SK-N-SH treated with all-trans-retinoic acid at 6 μM for 48 hours (cell line): Measurements from ENCODE around the gene BMP10.
A peak's percentile ranks its signal among the peaks of the same experiment; 100 is the strongest.

Experiments used
- ATAC-seq: fragments of 200-7000 bp; cut with Tn5 transposase; 3 replicates; pipeline ENCODE4 v1.9.1; 2020; ENCODE audit warnings: mild to moderate bottlenecking, moderate library complexity
- ARNTL ChIP-seq: fragments of 450-650 bp; formaldehyde crosslinking; IDR thresholded peaks from 2 replicates; pipeline ENCODE4 v1.5.0; 2020; ENCODE audit warnings: low read depth, mild to moderate bottlenecking, moderate library complexity, borderline replicate concordance
- CSDC2 ChIP-seq: fragments of 250-450 bp; sonication (Bioruptor Pico); IDR thresholded peaks from 2 replicates; pipeline ENCODE4 v1.5.0; 2020; ENCODE audit warnings: mild to moderate bottlenecking, moderate library complexity
- ESRRG ChIP-seq: fragments of 250-450 bp; sonication (Bioruptor Pico); IDR thresholded peaks from 2 replicates; pipeline ENCODE4 v1.6.1; 2021; ENCODE audit warnings: mild to moderate bottlenecking
- GLIS3 ChIP-seq: fragments of 250-450 bp; sonication (Bioruptor Pico); IDR thresholded peaks from 2 replicates; pipeline ENCODE4 v1.5.0; 2020; ENCODE audit warnings: mild to moderate bottlenecking, moderate library complexity
- ISL1 ChIP-seq: fragments of 250-450 bp; sonication (Bioruptor Pico); IDR thresholded peaks from 2 replicates; pipeline ENCODE4 v2.1.2; 2022; ENCODE audit warnings: mild to moderate bottlenecking, moderate library complexity
- OSR1 ChIP-seq: fragments of 250-450 bp; sonication (Bioruptor Pico); IDR thresholded peaks from 2 replicates; pipeline ENCODE4 v1.8.0; 2022; ENCODE audit warnings: moderate library complexity, mild to moderate bottlenecking, inconsistent platforms
- PATZ1 ChIP-seq: fragments of 250-450 bp; sonication (Bioruptor Pico); IDR thresholded peaks from 2 replicates; pipeline ENCODE4 v1.8.0; 2020; ENCODE audit warnings: mild to moderate bottlenecking, moderate library complexity, borderline replicate concordance
- POU6F1 ChIP-seq: fragments of 250-450 bp; sonication (Bioruptor Pico); IDR thresholded peaks from 2 replicates; pipeline ENCODE4 v1.8.0; 2021; ENCODE audit warnings: low read depth, mild to moderate bottlenecking, moderate library complexity, borderline replicate concordance
- PPARA ChIP-seq: fragments of 250-450 bp; sonication (Bioruptor Pico); IDR thresholded peaks from 2 replicates; pipeline ENCODE4 v1.5.0; 2020; ENCODE audit warnings: mild to moderate bottlenecking, borderline replicate concordance
- SNAI2 ChIP-seq: fragments of 250-450 bp; sonication (Bioruptor Pico); IDR thresholded peaks from 2 replicates; pipeline ENCODE4 v1.5.0; 2020; ENCODE audit warnings: mild to moderate bottlenecking, moderate library complexity
- TCF4 ChIP-seq: fragments of 250-450 bp; sonication (Bioruptor Pico); IDR thresholded peaks from 2 replicates; pipeline ENCODE4 v1.8.0; 2021; ENCODE audit warnings: mild to moderate bottlenecking, moderate library complexity, borderline replicate concordance
- TOX ChIP-seq: fragments of 250-450 bp; sonication (Bioruptor Pico); IDR thresholded peaks from 2 replicates; pipeline ENCODE4 v1.8.0; 2021; ENCODE audit warnings: mild to moderate bottlenecking, moderate library complexity, borderline replicate concordance
- ZC3H10 ChIP-seq: fragments of 250-450 bp; sonication (Bioruptor Pico); IDR thresholded peaks from 2 replicates; pipeline ENCODE4 v1.5.1; 2021; ENCODE audit warnings: mild to moderate bottlenecking, moderate library complexity
- ZFP30 ChIP-seq: fragments of 450-650 bp; formaldehyde crosslinking; IDR thresholded peaks from 2 replicates; pipeline ENCODE4 v1.5.0; 2022; ENCODE audit warnings: mild to moderate bottlenecking, moderate library complexity
- ZNF565 ChIP-seq: fragments of 450-650 bp; formaldehyde crosslinking; conservative IDR thresholded peaks from 2 replicates; pipeline ENCODE4 v1.5.0; 2020; ENCODE audit warnings: low read depth, mild to moderate bottlenecking, moderate library complexity
- ZNF70 ChIP-seq: fragments of 450-650 bp; formaldehyde crosslinking; IDR thresholded peaks from 2 replicates; pipeline ENCODE4 v1.5.0; 2020; ENCODE audit warnings: mild to moderate bottlenecking, moderate library complexity
- ZNF8 ChIP-seq: fragments of 450-650 bp; formaldehyde crosslinking; IDR thresholded peaks from 2 replicates; pipeline ENCODE4 v1.5.0; 2020; ENCODE audit warnings: mild to moderate bottlenecking, moderate library complexity
- TF ChIP-seq, protein P1 (sequence below): fragments of 250-450 bp; sonication (Bioruptor Pico); IDR thresholded peaks from 2 replicates; pipeline ENCODE4 v1.5.0; 2020; ENCODE audit warnings: mild to moderate bottlenecking, moderate library complexity
- TF ChIP-seq, protein P2 (sequence below): fragments of 250-450 bp; sonication (Bioruptor Pico); IDR thresholded peaks from 2 replicates; pipeline ENCODE4 v1.5.1; 2021; ENCODE audit warnings: mild to moderate bottlenecking, moderate library complexity

BMP10 gene

DNA sequence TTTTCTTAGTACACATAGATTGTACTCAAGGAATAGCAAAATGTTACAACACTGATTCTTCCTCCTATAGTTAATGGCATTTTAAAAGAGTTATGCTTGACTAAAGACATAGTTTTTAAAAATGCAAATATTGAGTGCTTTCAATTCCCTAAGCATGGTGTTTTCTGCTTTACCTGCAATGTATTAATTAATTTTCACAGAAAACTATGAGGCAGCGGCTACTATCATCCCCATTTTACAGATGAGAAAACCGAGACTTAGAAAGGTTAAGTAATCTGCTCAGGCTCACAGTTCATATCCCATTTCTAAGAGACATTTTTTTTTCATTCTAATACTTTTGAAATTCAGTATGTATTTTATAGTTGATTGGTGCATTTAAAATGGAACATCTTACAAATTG, 38.0 kb downstream of the BMP10 start:
- no peak for ATAC-seq
- TF ChIP-seq TOX (CRISPR knock-in tag) (no peak), PATZ1 (CRISPR knock-in tag) (no peak), ZFP30 (CRISPR knock-in tag) (no peak), PPARA (CRISPR knock-in tag) (no peak), POU6F1 (CRISPR knock-in tag) (no peak), CSDC2 (no peak), ZC3H10 (CRISPR knock-in tag) (no peak), ZNF565 (no peak), ESRRG (CRISPR knock-in tag) (no peak), OSR1 (CRISPR knock-in tag) (no peak)
- TF ChIP-seq, protein P1, sequence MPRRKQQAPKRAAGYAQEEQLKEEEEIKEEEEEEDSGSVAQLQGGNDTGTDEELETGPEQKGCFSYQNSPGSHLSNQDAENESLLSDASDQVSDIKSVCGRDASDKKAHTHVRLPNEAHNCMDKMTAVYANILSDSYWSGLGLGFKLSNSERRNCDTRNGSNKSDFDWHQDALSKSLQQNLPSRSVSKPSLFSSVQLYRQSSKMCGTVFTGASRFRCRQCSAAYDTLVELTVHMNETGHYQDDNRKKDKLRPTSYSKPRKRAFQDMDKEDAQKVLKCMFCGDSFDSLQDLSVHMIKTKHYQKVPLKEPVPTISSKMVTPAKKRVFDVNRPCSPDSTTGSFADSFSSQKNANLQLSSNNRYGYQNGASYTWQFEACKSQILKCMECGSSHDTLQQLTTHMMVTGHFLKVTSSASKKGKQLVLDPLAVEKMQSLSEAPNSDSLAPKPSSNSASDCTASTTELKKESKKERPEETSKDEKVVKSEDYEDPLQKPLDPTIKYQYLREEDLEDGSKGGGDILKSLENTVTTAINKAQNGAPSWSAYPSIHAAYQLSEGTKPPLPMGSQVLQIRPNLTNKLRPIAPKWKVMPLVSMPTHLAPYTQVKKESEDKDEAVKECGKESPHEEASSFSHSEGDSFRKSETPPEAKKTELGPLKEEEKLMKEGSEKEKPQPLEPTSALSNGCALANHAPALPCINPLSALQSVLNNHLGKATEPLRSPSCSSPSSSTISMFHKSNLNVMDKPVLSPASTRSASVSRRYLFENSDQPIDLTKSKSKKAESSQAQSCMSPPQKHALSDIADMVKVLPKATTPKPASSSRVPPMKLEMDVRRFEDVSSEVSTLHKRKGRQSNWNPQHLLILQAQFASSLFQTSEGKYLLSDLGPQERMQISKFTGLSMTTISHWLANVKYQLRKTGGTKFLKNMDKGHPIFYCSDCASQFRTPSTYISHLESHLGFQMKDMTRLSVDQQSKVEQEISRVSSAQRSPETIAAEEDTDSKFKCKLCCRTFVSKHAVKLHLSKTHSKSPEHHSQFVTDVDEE = no peak

GRCh38 chr2:68832233-68832869, 38.8 kb downstream of the BMP10 start:
- TF ChIP-seq, protein P1 = no peak
- no peak for TF ChIP-seq PPARA (CRISPR knock-in tag)
- TF ChIP-seq ARNTL = no peak
- no peak for TF ChIP-seq TOX (CRISPR knock-in tag)
- no peak for TF ChIP-seq TCF4 (CRISPR knock-in tag)
- TF ChIP-seq ZNF8 = no peak
- TF ChIP-seq ZNF70 (CRISPR knock-in tag) = no peak
- TF ChIP-seq GLIS3 (CRISPR knock-in tag) = no peak
- TF ChIP-seq SNAI2 = no peak
- TF ChIP-seq, protein P2, sequence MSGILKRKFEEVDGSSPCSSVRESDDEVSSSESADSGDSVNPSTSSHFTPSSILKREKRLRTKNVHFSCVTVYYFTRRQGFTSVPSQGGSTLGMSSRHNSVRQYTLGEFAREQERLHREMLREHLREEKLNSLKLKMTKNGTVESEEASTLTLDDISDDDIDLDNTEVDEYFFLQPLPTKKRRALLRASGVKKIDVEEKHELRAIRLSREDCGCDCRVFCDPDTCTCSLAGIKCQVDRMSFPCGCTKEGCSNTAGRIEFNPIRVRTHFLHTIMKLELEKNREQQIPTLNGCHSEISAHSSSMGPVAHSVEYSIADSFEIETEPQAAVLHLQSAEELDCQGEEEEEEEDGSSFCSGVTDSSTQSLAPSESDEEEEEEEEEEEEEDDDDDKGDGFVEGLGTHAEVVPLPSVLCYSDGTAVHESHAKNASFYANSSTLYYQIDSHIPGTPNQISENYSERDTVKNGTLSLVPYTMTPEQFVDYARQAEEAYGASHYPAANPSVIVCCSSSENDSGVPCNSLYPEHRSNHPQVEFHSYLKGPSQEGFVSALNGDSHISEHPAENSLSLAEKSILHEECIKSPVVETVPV = no peak
- TF ChIP-seq POU6F1 (CRISPR knock-in tag) = no peak
- TF ChIP-seq ZC3H10 (CRISPR knock-in tag) = no peak
- no peak for TF ChIP-seq ISL1
- no peak for TF ChIP-seq CSDC2
- TF ChIP-seq OSR1 (CRISPR knock-in tag) = no peak
- peak; percentile 33 for ATAC-seq
